Astrocyte (in vitro differentiated cells and primary cell): ENCODE data around the gene RAD51B.

ENCODE experiments used
- CTCF ChIP-seq: IDR thresholded peaks from 2 replicates; pipeline ENCODE4 v1.5.1; 2011; ENCODE audit warnings: low read depth, mild to moderate bottlenecking, inconsistent platforms, low read length, moderate library complexity; ENCODE audit not compliant: insufficient read depth
- EZH2 ChIP-seq: IDR thresholded peaks from 2 replicates; pipeline ENCODE4 v1.6.1; 2012; ENCODE audit warnings: mild to moderate bottlenecking, low read length, inconsistent platforms; ENCODE audit not compliant: insufficient read depth

- no peak for TF ChIP-seq EZH2
- TF ChIP-seq CTCF = no peak
These were observed 850.2 kb downstream of the RAD51B start for GRCh38 chr14:68669603-68670358.
